Ishikawa (cell line): ENCODE data around the gene VWA3B.

Source experiments
- CEBPB ChIP-seq: IDR thresholded peaks from 2 replicates; pipeline ENCODE4 v1.6.1; 2012
- CREB1 ChIP-seq: IDR thresholded peaks from 2 replicates; pipeline ENCODE4 v1.6.1; 2012; ENCODE audit warnings: low read depth
- EGR1 ChIP-seq: IDR thresholded peaks from 2 replicates; pipeline ENCODE4 v1.6.1; 2012
- EP300 ChIP-seq: IDR thresholded peaks from 2 replicates; pipeline ENCODE4 v1.6.1; 2012; ENCODE audit warnings: borderline replicate concordance
- FOXM1 ChIP-seq: IDR thresholded peaks from 2 replicates; pipeline ENCODE4 v1.6.1; 2012; ENCODE audit warnings: low read depth, borderline replicate concordance
- MAX ChIP-seq: IDR thresholded peaks from 2 replicates; pipeline ENCODE4 v1.6.1; 2012
- NFIC ChIP-seq: IDR thresholded peaks from 2 replicates; pipeline ENCODE4 v1.6.1; 2012
- RAD21 ChIP-seq: IDR thresholded peaks from 2 replicates; pipeline ENCODE4 v1.6.1; 2012; ENCODE audit warnings: low read depth
- TAF1 ChIP-seq: IDR thresholded peaks from 2 replicates; pipeline ENCODE4 v1.6.1; 2012; ENCODE audit warnings: low read depth, mild to moderate bottlenecking
- TCF12 ChIP-seq: IDR thresholded peaks from 2 replicates; pipeline ENCODE4 v1.6.1; 2012; ENCODE audit warnings: low read depth
- TEAD4 ChIP-seq: IDR thresholded peaks from 2 replicates; pipeline ENCODE4 v1.6.1; 2012
- USF1 ChIP-seq: IDR thresholded peaks from 2 replicates; pipeline ENCODE4 v1.6.1; 2012
- YY1 ChIP-seq: IDR thresholded peaks from 2 replicates; pipeline ENCODE4 v1.6.1; 2012; ENCODE audit warnings: low read depth
- ZBTB7A ChIP-seq: IDR thresholded peaks from 2 replicates; pipeline ENCODE4 v1.6.1; 2012; ENCODE audit warnings: low read depth
- TF ChIP-seq, protein P1 (sequence below): IDR thresholded peaks from 2 replicates; pipeline ENCODE4 v1.6.1; 2012; ENCODE audit warnings: low read depth, mild to moderate bottlenecking

VWA3B gene

DNA sequence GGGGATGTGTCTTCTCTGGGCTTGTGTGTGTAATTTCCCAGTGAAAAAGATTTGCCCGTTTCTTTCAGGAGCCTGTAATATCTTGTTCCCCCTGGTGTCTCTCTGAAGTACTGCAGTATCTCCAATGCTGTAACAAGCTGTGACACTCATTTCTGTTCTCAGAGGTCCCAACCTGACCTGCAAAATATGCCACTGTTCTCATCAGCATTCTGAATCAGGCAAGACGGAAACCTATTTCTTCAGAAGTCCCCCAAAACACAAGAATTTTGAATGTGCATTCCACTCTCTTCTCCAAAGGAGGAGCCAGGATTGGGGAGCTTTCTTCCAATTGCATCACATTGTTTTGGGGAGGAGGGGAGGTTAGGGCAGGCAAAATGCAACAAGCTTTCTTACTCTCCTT is 182.3 kb downstream of the VWA3B start:
- TF ChIP-seq EGR1 (no peak), RAD21 (peak; percentile 72)

DNA sequence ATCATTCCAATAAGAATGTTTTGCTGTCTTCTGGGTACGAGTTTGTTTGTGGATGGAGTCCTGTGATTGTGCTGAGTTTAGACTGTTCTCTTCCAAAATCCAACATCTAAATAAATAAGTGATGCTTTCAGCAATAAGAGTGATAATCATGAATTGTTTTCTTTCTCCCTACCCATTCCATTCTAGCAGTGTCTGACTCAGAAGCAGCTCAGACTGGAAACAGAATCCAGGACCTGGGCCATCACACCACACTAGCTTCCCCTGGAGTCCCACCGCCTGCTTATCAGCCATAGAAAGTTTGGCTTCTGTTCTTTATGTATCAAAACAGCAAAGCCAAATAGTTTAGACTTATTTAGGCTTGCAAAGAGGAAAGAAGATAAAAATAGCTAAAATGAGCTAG is 182.9 kb downstream of the VWA3B start:
- no peak for TF ChIP-seq EP300
- TF ChIP-seq TEAD4 = no peak
- no peak for TF ChIP-seq TCF12
- no peak for TF ChIP-seq MAX
- TF ChIP-seq YY1 = no peak
- TF ChIP-seq FOXM1 = no peak

DNA sequence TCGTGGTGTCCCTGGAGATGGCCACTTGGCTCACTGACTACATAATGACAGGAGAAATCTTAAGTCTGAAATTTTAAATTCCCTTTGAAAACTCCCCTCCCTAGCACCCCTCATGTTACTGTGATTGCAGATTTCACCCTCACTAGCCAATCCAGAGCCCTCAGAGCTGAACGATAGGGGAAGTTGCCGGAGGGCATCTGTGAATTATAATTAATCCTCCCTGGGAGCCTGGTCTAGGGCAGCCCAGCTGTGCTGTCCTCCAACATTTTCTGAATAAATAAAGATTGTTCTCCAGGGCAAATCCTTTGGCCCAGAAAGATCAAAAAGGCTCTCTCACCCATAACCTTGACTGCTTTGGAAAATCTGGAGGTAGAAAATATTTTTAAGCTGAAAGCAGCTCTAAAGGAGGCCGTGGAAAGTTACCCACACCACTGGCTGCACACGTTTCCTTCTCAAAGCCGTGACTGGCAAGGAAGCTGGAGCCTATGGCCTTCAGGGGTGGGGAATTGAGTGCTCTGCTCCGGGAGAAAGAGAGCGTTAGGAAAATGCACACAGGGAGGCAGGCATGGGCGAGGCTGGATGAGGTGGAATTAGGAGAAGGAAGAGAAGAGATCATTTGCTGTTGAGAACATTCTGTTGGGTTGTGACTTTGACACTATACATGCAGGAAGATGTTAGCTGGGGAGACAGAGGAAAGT is 190.3 kb downstream of the VWA3B start:
- TF ChIP-seq EGR1 = no peak
- TF ChIP-seq RAD21 = no peak
- no peak for TF ChIP-seq TCF12
- TF ChIP-seq YY1 = no peak
- TF ChIP-seq, protein P1, sequence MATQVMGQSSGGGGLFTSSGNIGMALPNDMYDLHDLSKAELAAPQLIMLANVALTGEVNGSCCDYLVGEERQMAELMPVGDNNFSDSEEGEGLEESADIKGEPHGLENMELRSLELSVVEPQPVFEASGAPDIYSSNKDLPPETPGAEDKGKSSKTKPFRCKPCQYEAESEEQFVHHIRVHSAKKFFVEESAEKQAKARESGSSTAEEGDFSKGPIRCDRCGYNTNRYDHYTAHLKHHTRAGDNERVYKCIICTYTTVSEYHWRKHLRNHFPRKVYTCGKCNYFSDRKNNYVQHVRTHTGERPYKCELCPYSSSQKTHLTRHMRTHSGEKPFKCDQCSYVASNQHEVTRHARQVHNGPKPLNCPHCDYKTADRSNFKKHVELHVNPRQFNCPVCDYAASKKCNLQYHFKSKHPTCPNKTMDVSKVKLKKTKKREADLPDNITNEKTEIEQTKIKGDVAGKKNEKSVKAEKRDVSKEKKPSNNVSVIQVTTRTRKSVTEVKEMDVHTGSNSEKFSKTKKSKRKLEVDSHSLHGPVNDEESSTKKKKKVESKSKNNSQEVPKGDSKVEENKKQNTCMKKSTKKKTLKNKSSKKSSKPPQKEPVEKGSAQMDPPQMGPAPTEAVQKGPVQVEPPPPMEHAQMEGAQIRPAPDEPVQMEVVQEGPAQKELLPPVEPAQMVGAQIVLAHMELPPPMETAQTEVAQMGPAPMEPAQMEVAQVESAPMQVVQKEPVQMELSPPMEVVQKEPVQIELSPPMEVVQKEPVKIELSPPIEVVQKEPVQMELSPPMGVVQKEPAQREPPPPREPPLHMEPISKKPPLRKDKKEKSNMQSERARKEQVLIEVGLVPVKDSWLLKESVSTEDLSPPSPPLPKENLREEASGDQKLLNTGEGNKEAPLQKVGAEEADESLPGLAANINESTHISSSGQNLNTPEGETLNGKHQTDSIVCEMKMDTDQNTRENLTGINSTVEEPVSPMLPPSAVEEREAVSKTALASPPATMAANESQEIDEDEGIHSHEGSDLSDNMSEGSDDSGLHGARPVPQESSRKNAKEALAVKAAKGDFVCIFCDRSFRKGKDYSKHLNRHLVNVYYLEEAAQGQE = no peak
- TF ChIP-seq CREB1 = no peak
- TF ChIP-seq NFIC = no peak
- TF ChIP-seq FOXM1 = no peak
- no peak for TF ChIP-seq ZBTB7A
- no peak for TF ChIP-seq USF1
- TF ChIP-seq TEAD4 = no peak
- TF ChIP-seq TAF1 = no peak

- no peak for TF ChIP-seq NFIC
- no peak for TF ChIP-seq EGR1
- no peak for TF ChIP-seq MAX
- TF ChIP-seq USF1 = no peak
- TF ChIP-seq, protein P1 = no peak
- TF ChIP-seq CREB1 = no peak
- no peak for TF ChIP-seq TAF1
- TF ChIP-seq TCF12 = no peak
- no peak for TF ChIP-seq YY1
- TF ChIP-seq TEAD4 = no peak
- no peak for TF ChIP-seq CEBPB
- no peak for TF ChIP-seq ZBTB7A
- no peak for TF ChIP-seq RAD21
- TF ChIP-seq FOXM1 = no peak
- TF ChIP-seq EP300 = no peak
Measured at GRCh38 chr2:98278074-98278473, 191.1 kb downstream of the VWA3B start.

DNA sequence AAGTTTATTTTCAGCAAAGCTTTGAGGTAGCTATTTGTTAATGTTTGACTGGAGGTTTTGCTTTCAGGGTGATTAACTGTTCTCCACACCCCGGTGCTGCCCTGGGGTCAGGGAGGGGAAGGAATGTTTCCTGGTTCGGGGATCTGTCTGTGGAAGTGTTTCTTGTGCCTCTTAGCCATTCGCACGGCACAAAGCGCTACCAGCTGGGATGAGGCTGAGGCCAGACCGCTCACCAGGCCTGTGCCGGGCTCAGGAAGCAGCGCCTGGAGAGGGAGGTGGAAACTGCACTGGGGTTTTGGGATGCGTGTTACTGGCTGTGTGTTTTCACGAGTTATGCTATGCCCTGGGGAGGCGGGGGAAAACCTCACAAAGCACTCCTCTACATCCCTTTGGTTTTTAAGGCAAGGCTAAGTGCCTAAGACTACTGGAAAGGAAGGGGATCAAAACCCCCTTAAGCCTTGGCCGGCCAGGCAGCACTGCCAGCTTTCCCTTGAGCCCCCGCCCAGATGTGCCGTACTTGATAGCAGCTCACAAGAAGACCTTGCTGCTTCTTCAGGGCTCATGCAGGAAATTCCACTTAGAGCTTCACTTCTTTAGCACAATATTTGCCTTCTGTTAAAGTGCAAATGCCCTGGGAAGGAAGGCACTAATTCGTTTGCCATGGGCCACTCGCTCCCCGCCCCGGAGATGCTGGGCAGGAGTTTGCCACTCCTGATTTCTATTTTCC is 193.6 kb downstream of the VWA3B start:
- no peak for TF ChIP-seq TAF1
- no peak for TF ChIP-seq USF1
- no peak for TF ChIP-seq MAX
- TF ChIP-seq RAD21 = no peak
- TF ChIP-seq CEBPB = no peak
- no peak for TF ChIP-seq NFIC
- no peak for TF ChIP-seq TEAD4
- no peak for TF ChIP-seq EP300
- no peak for TF ChIP-seq ZBTB7A
- no peak for TF ChIP-seq FOXM1
- no peak for TF ChIP-seq CREB1
- TF ChIP-seq TCF12 = no peak
- TF ChIP-seq EGR1 = no peak
- TF ChIP-seq, protein P1 = no peak
- TF ChIP-seq YY1 = no peak
